ENCODE data around the gene OTOA.

Gene OTOA

DNA sequence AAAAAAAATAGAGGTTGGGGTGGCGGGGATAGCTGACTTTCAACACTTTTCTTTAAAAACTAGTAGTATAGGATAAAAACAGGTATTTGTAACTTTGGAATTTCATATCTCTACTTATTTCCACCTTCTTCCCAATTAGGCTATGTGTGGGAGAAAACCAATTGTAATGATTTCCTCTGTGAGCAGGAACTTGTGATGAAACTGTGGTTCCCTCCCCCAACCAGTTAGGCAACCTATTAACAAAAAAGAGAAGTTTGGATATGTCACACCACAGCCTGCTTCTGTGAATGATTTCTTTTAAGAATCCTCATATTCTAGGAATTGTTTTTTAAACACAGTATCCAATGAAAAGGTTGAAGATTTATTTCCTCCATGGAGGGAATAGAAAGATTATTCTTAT is 13.2 kb upstream of the OTOA start:
- no peak overlapping the region for H3K4me3 ChIP-seq (ENCODE audit: low read depth, low read length)
- DNase-seq (ENCODE audit: low read depth) = no peak
- TF ChIP-seq, protein P1, sequence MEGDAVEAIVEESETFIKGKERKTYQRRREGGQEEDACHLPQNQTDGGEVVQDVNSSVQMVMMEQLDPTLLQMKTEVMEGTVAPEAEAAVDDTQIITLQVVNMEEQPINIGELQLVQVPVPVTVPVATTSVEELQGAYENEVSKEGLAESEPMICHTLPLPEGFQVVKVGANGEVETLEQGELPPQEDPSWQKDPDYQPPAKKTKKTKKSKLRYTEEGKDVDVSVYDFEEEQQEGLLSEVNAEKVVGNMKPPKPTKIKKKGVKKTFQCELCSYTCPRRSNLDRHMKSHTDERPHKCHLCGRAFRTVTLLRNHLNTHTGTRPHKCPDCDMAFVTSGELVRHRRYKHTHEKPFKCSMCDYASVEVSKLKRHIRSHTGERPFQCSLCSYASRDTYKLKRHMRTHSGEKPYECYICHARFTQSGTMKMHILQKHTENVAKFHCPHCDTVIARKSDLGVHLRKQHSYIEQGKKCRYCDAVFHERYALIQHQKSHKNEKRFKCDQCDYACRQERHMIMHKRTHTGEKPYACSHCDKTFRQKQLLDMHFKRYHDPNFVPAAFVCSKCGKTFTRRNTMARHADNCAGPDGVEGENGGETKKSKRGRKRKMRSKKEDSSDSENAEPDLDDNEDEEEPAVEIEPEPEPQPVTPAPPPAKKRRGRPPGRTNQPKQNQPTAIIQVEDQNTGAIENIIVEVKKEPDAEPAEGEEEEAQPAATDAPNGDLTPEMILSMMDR (IDR thresholded peaks at IDR 0.05; ENCODE audit: control insufficient read depth, extremely low read depth, insufficient read depth) = no peak

DNA sequence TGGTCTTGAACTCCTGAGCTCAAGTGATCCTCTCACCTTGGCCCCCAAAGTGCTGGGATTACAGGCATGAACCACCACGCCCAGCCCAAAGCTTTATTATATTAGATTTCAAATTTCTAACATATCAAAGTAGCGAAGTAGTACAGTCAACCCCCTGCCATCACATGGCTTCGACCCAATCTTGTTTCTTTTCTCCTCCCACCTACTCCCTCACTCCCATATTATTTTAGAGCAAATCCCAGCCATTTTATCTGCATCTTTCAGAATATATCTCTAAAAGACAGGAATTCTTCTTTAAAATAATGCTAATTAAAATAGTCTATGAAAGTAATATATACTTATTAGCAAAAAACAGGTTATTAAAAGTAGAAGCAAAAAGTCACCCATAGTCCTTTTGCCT is 12.3 kb upstream of the OTOA start:
- H3K4me3 ChIP-seq (ENCODE audit: low read depth, low read length) = no peak overlapping the region
- DNase-seq (ENCODE audit: low read depth) = no peak
- TF ChIP-seq, protein P1 (IDR thresholded peaks at IDR 0.05; ENCODE audit: control insufficient read depth, extremely low read depth, insufficient read depth) = no peak

DNA sequence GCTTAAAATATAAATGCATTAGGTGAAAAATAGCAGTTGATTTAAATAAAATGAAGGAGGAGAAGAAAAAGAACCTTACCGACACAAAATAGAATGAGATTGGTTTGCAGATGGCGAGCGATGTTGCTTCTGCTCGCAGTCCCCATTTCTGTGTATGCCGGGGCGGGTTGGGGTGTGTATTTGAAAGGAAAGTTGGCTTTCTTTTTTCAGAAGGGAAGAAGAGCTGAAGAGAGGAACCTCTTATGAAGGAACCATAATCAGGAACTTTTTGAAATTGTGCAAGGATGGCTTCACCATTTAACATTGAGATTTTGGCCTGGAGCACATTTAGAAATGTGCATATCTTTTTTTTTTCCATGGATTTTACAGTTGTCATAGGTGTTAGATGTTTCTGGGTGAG is 11.3 kb upstream of the OTOA start, which contains the start of gene IGSF6:
TSS of gene IGSF6 (minus strand) at position 156 of the 400 bp plus-strand sequence. CDS start at position 146, 10 bp downstream.
- no peak for DNase-seq (ENCODE audit: low read depth)
- no peak within 1 kb of the TSS for H3K4me3 ChIP-seq (ENCODE audit: low read depth, low read length)
- TF ChIP-seq, protein P1 (IDR thresholded peaks at IDR 0.05; ENCODE audit: control insufficient read depth, extremely low read depth, insufficient read depth) = no peak

DNA sequence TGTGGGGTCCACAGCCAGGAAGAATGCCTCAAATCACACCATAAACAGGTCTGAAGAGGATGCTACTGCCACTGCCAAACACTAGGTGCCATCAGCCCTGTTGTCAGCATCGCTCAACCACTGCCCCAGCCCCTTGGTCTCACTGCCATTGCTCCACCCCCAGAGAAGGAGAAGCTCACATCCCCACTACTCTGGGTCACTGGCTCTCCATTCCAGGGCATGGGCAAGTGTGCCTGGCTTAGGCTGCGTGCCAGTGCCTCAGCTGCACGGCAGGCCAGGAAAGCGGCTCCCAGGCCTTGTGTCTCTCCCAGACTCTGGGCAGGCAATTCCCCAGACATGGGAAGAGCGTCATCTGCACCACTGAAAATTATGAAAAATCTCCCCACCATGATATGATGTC is 10.2 kb upstream of the OTOA start:
- no peak overlapping the region for H3K4me3 ChIP-seq (ENCODE audit: low read depth, low read length)
- TF ChIP-seq, protein P1 (IDR thresholded peaks at IDR 0.05; ENCODE audit: control insufficient read depth, extremely low read depth, insufficient read depth) = no peak
- no peak for DNase-seq (ENCODE audit: low read depth)

DNA sequence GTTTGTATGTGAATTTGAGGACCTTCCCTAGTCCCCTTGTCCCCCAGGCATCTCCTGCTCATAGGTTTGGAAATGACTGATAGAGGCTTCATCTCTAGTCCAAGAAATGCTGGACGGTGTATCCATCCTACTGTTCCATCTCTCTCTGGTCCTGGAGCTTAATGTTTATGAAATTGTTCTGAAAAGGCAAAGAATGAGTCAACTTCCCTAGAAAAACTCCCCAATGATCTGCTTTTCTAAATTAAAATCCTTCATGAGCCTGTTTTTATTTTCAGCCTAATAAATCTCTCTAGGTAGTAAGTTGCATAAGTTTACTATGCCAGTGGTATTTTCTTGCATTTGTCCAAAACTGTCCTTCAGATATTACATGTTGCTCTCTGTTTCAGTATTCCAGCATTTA is 9.3 kb upstream of the OTOA start:
- DNase-seq (ENCODE audit: low read depth) = no peak
- no peak overlapping the region for H3K4me3 ChIP-seq (ENCODE audit: low read depth, low read length)
- TF ChIP-seq, protein P1 (IDR thresholded peaks at IDR 0.05; ENCODE audit: control insufficient read depth, extremely low read depth, insufficient read depth) = no peak

DNA sequence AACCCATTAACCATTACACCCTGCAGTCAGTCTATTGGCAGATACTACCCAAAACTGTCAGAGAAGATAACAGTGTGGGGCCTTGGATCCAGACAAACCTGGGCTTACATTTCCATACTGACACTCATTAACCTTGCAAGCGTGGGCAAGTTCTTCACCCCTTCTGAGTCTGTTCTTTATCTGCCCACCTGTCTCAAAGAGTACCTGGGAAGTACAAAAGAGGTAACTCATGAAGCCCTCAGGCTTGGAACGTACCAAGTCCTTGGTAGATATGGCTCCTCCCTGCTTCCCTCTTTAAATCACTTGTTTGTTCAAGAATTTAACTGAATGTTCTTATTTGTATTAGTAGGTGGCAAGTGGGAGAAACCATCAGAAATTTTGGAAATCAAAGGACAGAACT is 8.9 kb upstream of the OTOA start:
- no peak overlapping the region for H3K4me3 ChIP-seq (ENCODE audit: low read depth, low read length)
- DNase-seq (ENCODE audit: low read depth) = no peak
- TF ChIP-seq, protein P1 (IDR thresholded peaks at IDR 0.05; ENCODE audit: control insufficient read depth, extremely low read depth, insufficient read depth) = no peak

Data from LNCaP clone FGC (cell line).